HepG2 (cell line): ENCODE measurements around the gene ATG2A. TPM values are rescaled to one million over a fixed set of nuclear protein-coding genes. Genes with fewer than 3 reads are reported as not detected.

Experiments
- CBX1 ChIP-seq: IDR thresholded peaks from one replicate; pipeline ENCODE4 v1.6.1; 2016; ENCODE audit warnings: antibody characterized with exemption, low read depth
- CENPX ChIP-seq: sonication (generic); formaldehyde crosslinking; IDR thresholded peaks from 2 replicates; pipeline ENCODE4 v1.9.0; 2021; ENCODE audit warnings: mild to moderate bottlenecking, missing genetic modification reagents, moderate library complexity
- NCOA2 ChIP-seq: sonication (generic); formaldehyde crosslinking; IDR thresholded peaks from 2 replicates; pipeline ENCODE4 v1.8.0; 2022; ENCODE audit warnings: inconsistent platforms
- NKX3-1 ChIP-seq: sonication (generic); formaldehyde crosslinking; IDR thresholded peaks from 2 replicates; pipeline ENCODE4 v1.5.0; 2020; ENCODE audit warnings: missing genetic modification reagents
- NPAS2 ChIP-seq: sonication (generic); formaldehyde crosslinking; IDR thresholded peaks from 2 replicates; pipeline ENCODE4 v1.8.0; 2022; ENCODE audit warnings: mild to moderate bottlenecking, missing genetic modification reagents, borderline replicate concordance
- NR2C2 ChIP-seq: sonication (generic); formaldehyde crosslinking; IDR thresholded peaks from 2 replicates; pipeline ENCODE4 v1.4.0; 2020; ENCODE audit warnings: missing genetic modification reagents, mild to moderate bottlenecking, moderate library complexity, borderline replicate concordance
- PITX1 ChIP-seq: sonication (generic); formaldehyde crosslinking; IDR thresholded peaks from 2 replicates; pipeline ENCODE4 v1.5.1; 2020; ENCODE audit warnings: mild to moderate bottlenecking, missing genetic modification reagents
- RFX1 ChIP-seq: fragments of 450-650 bp; IDR thresholded peaks from 2 replicates; pipeline ENCODE4 v1.6.1; 2017
- SCMH1 ChIP-seq: sonication (generic); formaldehyde crosslinking; IDR thresholded peaks from 2 replicates; pipeline ENCODE4 v1.9.0; 2021; ENCODE audit warnings: missing genetic modification reagents, mild to moderate bottlenecking, borderline replicate concordance
- SMAD1 ChIP-seq: sonication (generic); formaldehyde crosslinking; IDR thresholded peaks from 2 replicates; pipeline ENCODE4 v1.4.0; 2020; ENCODE audit warnings: missing genetic modification reagents, low read depth, mild to moderate bottlenecking, borderline replicate concordance
- SP4 ChIP-seq: sonication (generic); formaldehyde crosslinking; IDR thresholded peaks from 2 replicates; pipeline ENCODE4 v1.8.1; 2023; ENCODE audit warnings: mild to moderate bottlenecking, missing genetic modification reagents
- STAG1 ChIP-seq: sonication (generic); formaldehyde crosslinking; IDR thresholded peaks from 2 replicates; pipeline ENCODE4 v1.4.0; 2020; ENCODE audit warnings: missing genetic modification reagents
- ZBTB42 ChIP-seq: sonication (generic); formaldehyde crosslinking; IDR thresholded peaks from 2 replicates; pipeline ENCODE4 v1.5.0; 2020; ENCODE audit warnings: mild to moderate bottlenecking, missing genetic modification reagents
- ZNF136 ChIP-seq: sonication (generic); formaldehyde crosslinking; IDR thresholded peaks from 2 replicates; pipeline ENCODE4 v1.8.1; 2022; ENCODE audit warnings: low read depth, mild to moderate bottlenecking, moderate library complexity, missing genetic modification reagents
- ZNF331 ChIP-seq: sonication (generic); formaldehyde crosslinking; IDR thresholded peaks from 2 replicates; pipeline ENCODE4 v1.4.0; 2020; ENCODE audit warnings: missing genetic modification reagents
- ZNF577 ChIP-seq: sonication (generic); formaldehyde crosslinking; IDR thresholded peaks from 2 replicates; pipeline ENCODE4 v1.4.0; 2020; ENCODE audit warnings: mild to moderate bottlenecking, low read depth, missing genetic modification reagents, borderline replicate concordance
- ZNF879 ChIP-seq: sonication (generic); formaldehyde crosslinking; IDR thresholded peaks from 2 replicates; pipeline ENCODE4 v1.8.1; 2023; ENCODE audit warnings: missing genetic modification reagents
- ZNF883 ChIP-seq: sonication (generic); formaldehyde crosslinking; IDR thresholded peaks from 2 replicates; pipeline ENCODE4 v1.5.1; 2020; ENCODE audit warnings: mild to moderate bottlenecking, missing genetic modification reagents; ENCODE audit errors: not compliant biosample characterization
- ZSCAN29 ChIP-seq: sonication (generic); formaldehyde crosslinking; conservative IDR thresholded peaks from 2 replicates; pipeline ENCODE4 v1.4.0; 2020; ENCODE audit warnings: mild to moderate bottlenecking, missing genetic modification reagents
- ZUFSP ChIP-seq: sonication (generic); formaldehyde crosslinking; IDR thresholded peaks from 2 replicates; pipeline ENCODE4 v1.9.0; 2021; ENCODE audit warnings: missing genetic modification reagents, mild to moderate bottlenecking, borderline replicate concordance
- polyA plus RNA-seq, 8 experiments: library from polyadenylated mRNA; depleted of rRNA in 3 of 8; stranded (reverse) in 7 of 8; unstranded in 1 of 8; fragments of >200 nt; fragmentation: Illumina TruSeq in 4 of 8; extraction: Trizol in 4 of 8; gene quantifications; 2 replicates each; pipeline versions ENCODE4 v1.2.1 to v1.2.3, GENCODE V29; 2011 to 2016; ENCODE audit warnings: low read depth in 4 of 8, missing spikeins in 1 of 8, mixed read lengths in 1 of 8; ENCODE audit not compliant: insufficient read depth in 1 of 8
- total RNA-seq, 5 experiments: library from RNA; depleted of rRNA; stranded (reverse); fragments of >200 nt; fragmentation: Illumina TruSeq; extraction: Trizol; gene quantifications; 2 replicates each; pipeline ENCODE4 v1.2.3, GENCODE V29; 2016; ENCODE audit warnings: low read depth in 1 of 5
- TF ChIP-seq, protein P1 (sequence below): sonication (generic); formaldehyde crosslinking; IDR thresholded peaks from 2 replicates; pipeline ENCODE4 v1.4.0; 2020; ENCODE audit warnings: missing genetic modification reagents, low read depth, mild to moderate bottlenecking, borderline replicate concordance
- TF ChIP-seq, protein P2 (sequence below): IDR thresholded peaks from 2 replicates; pipeline ENCODE4 v1.6.1; 2016; ENCODE audit warnings: missing genetic modification reagents, missing compliant biosample characterization
- TF ChIP-seq, protein P3 (sequence below): sonication (generic); formaldehyde crosslinking; IDR thresholded peaks from 2 replicates; pipeline ENCODE4 v1.4.0; 2020; ENCODE audit warnings: missing genetic modification reagents
- TF ChIP-seq, protein P4 (sequence below): sonication (generic); formaldehyde crosslinking; IDR thresholded peaks from 2 replicates; pipeline ENCODE4 v1.4.0; 2020; ENCODE audit warnings: missing genetic modification reagents, borderline replicate concordance
- TF ChIP-seq, protein P5 (sequence below): sonication (generic); formaldehyde crosslinking; IDR thresholded peaks from 2 replicates; pipeline ENCODE4 v1.5.0; 2020; ENCODE audit warnings: missing genetic modification reagents

ATG2A gene
- total and polyA plus RNA-seq, 2 of the 13 experiments (the other 11 are each of a cell fraction or from before 2014, with no cell fraction given) = 6.7 to 8.0 TPM

DNA sequence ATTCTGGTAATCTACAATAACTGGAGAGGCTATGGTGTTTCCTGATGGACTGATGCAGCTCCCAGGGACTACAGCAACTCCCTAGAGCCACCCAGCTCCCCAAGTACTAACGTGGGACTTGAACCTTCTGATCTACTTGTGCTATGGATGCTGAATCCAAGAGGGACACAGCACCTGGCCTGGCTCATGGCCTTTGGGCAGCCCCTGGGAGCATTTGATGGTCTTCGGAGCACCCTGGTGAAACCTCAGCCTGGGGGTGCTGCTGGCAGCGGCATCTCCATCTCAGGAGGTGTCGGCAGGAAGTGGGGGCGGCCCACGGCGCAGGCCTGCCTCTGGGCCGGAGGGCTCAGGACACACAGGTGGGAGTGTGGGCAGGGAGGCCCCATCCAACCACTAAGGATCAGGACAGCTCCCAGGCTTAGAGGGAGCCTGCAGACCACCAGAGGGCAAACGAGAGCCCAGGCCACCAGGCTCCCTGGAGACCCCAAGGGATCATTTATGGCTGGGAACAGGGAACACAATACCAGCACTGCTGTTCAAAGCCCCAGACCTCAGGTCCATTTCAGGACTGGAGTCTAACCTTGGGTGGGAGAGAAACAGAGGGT lies 47.3 kb downstream of the ATG2A start (continued):
- TF ChIP-seq, protein P1, sequence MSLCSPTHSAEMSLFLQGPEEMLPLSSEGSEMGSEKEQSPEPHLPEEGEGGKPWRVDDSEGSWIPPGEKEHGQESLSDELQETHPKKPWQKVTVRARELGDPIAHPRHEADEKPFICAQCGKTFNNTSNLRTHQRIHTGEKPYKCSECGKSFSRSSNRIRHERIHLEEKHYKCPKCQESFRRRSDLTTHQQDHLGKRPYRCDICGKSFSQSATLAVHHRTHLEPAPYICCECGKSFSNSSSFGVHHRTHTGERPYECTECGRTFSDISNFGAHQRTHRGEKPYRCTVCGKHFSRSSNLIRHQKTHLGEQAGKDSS = 0 out of 2 replicates have a peak, but pooled peaks have one; percentile 39
- TF ChIP-seq SP4 (CRISPR knock-in tag) (no peak), ZNF883 (no peak), CENPX (no peak), ZNF331 (CRISPR knock-in tag) (0 out of 2 replicates have a peak, but pooled peaks have one; percentile 29), PITX1 (CRISPR knock-in tag) (peak; percentile 12; the same call in 1 of the 2 replicates), NCOA2 (CRISPR knock-in tag) (no peak), NKX3-1 (CRISPR knock-in tag) (no peak), NR2C2 (CRISPR knock-in tag) (no peak), RFX1 (no peak), ZSCAN29 (no peak), ZNF577 (CRISPR knock-in tag) (no peak), SMAD1 (CRISPR knock-in tag) (no peak), SCMH1 (CRISPR knock-in tag) (no peak), NPAS2 (CRISPR knock-in tag) (no peak), ZNF136 (CRISPR knock-in tag) (no peak), ZNF879 (no peak), ZUFSP (CRISPR knock-in tag) (no peak), ZBTB42 (CRISPR knock-in tag) (no peak), STAG1 (peak; percentile 45), CBX1 (no peak)
- TF ChIP-seq, protein P2, sequence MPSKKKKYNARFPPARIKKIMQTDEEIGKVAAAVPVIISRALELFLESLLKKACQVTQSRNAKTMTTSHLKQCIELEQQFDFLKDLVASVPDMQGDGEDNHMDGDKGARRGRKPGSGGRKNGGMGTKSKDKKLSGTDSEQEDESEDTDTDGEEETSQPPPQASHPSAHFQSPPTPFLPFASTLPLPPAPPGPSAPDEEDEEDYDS (CRISPR knock-in tag) = no peak
- TF ChIP-seq, protein P3, sequence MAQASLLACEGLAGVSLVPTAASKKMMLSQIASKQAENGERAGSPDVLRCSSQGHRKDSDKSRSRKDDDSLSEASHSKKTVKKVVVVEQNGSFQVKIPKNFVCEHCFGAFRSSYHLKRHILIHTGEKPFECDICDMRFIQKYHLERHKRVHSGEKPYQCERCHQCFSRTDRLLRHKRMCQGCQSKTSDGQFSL = no peak
- TF ChIP-seq, protein P4, sequence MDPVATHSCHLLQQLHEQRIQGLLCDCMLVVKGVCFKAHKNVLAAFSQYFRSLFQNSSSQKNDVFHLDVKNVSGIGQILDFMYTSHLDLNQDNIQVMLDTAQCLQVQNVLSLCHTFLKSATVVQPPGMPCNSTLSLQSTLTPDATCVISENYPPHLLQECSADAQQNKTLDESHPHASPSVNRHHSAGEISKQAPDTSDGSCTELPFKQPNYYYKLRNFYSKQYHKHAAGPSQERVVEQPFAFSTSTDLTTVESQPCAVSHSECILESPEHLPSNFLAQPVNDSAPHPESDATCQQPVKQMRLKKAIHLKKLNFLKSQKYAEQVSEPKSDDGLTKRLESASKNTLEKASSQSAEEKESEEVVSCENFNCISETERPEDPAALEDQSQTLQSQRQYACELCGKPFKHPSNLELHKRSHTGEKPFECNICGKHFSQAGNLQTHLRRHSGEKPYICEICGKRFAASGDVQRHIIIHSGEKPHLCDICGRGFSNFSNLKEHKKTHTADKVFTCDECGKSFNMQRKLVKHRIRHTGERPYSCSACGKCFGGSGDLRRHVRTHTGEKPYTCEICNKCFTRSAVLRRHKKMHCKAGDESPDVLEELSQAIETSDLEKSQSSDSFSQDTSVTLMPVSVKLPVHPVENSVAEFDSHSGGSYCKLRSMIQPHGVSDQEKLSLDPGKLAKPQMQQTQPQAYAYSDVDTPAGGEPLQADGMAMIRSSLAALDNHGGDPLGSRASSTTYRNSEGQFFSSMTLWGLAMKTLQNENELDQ (CRISPR knock-in tag) = no peak
- TF ChIP-seq, protein P5, sequence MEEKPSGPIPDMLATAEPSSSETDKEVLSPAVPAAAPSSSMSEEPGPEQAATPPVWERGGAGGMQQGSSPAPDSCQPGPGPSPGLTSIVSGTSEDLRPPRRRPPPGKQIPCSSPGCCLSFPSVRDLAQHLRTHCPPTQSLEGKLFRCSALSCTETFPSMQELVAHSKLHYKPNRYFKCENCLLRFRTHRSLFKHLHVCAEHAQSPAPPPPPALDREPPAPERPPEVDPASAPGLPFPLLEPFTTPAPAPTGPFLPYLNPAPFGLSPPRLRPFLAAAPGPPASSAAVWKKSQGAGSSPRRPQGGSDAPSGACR (CRISPR knock-in tag) = no peak
